ENCODE data around the gene PTPRG. TPM values are rescaled to one million over a fixed set of nuclear protein-coding genes. Genes with fewer than 3 reads are reported as not detected.

PTPRG gene
- total RNA-seq, 1 donor from 2014 or later, result 3.7 TPM

GRCh38 chr3:61990327-61991027 lies 429.1 kb downstream of the PTPRG start:
- no peaks in the 10 kb centered on the region for H3K27me3 Mint-ChIP-seq (ENCODE audit: insufficient read depth)
- no peaks in the 10 kb centered on the region for H3K36me3 Mint-ChIP-seq (ENCODE audit: low read depth)
- H3K4me3 Mint-ChIP-seq, result no peak overlapping the region
- no peaks in the 10 kb centered on the region for H3K4me1 Mint-ChIP-seq (ENCODE audit: low read depth)
- H3K27ac Mint-ChIP-seq, result no peak overlapping the region
- intact Hi-C loops (cut with micrococcal nuclease), result no loop called here
- H3K9me3 Mint-ChIP-seq, result no peaks in the 10 kb centered on the region
- no peak for DNase-seq (ENCODE audit: low spot score)

DNA sequence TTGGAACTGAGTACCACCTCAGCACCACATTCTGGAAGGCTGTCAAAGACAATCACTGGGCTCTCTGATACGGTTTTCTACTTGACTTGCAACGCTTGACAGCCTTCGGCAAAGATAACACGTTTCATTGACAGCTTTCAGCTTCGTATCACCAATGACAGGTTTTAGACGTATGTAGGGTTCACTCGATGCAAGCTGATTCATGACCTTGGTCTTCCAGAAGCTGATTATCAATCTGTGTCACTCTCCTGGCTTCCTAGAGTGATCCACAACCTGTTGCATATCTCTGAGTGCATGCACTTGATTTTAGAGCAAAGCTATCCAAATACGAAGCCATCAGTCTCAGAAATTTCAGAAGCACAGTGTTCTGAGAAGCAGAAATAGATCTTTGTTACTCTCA lies 430.3 kb downstream of the PTPRG start:
- intact Hi-C loops (cut with micrococcal nuclease), result no loop called here
- Mint-ChIP-seq H3K4me1 (ENCODE audit: low read depth) (no peaks in the 10 kb centered on the region), H3K27ac (no peak overlapping the region), H3K27me3 (ENCODE audit: insufficient read depth) (no peaks in the 10 kb centered on the region), H3K4me3 (no peak overlapping the region), H3K9me3 (no peaks in the 10 kb centered on the region), H3K36me3 (ENCODE audit: low read depth) (no peaks in the 10 kb centered on the region)
- no peak for DNase-seq (ENCODE audit: low spot score)

- no peak for DNase-seq (ENCODE audit: low spot score)
- Mint-ChIP-seq H3K27me3 (ENCODE audit: insufficient read depth) (no peaks in the 10 kb centered on the region), H3K36me3 (ENCODE audit: low read depth) (no peaks in the 10 kb centered on the region), H3K27ac (no peak overlapping the region), H3K9me3 (no peaks in the 10 kb centered on the region), H3K4me3 (no peak overlapping the region), H3K4me1 (ENCODE audit: low read depth) (no peaks in the 10 kb centered on the region)
- intact Hi-C loops (cut with micrococcal nuclease), result no loop called here
Observed at GRCh38 chr3:61996366-61996765, 435.0 kb downstream of the PTPRG start.

DNA sequence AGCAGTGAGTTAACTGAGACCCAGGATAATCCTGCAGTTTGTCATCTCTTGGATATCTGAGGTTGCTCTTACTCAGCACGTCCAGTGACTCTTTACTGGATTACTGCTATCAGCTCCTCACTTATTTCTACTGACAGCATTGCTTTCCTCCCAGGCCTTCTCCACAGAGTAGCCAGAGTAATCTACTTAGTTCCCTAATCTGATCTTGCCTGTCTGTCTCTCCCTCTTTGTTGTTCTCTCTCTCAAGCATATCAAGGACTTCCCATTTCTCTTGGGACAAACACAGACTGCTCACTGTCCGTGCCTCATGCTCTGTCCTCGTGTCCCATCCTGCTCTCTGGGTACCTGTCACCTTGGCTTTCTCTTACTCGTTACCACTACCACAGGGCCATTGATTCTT lies 435.7 kb downstream of the PTPRG start:
- Mint-ChIP-seq H3K4me1 (ENCODE audit: low read depth) (no peaks in the 10 kb centered on the region), H3K36me3 (ENCODE audit: low read depth) (no peaks in the 10 kb centered on the region), H3K27me3 (ENCODE audit: insufficient read depth) (no peaks in the 10 kb centered on the region), H3K4me3 (no peak overlapping the region), H3K9me3 (no peaks in the 10 kb centered on the region), H3K27ac (no peak overlapping the region)
- DNase-seq (ENCODE audit: low spot score), result no peak
- intact Hi-C loops (cut with micrococcal nuclease), result no loop called here

DNA sequence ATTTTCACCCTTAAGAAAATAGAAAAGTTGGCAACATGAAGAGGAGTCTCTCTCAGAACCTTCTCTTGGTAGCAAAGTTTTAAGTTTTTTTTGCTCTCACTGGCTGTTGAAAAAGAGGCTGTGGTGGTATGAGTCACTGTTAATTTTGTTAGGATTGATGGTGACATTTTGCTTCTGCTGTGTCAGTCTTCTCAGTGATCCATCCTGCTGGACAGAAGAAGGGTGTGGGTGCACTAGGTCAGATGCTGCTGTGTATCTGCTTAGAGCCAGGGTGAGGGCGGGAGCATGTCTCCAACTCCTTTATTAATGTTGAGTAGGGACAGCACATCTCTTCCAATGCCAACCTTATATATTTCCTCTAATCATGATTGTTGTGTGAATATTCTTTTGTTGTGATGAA lies 442.5 kb downstream of the PTPRG start:
- Mint-ChIP-seq H3K9me3 (no peaks in the 10 kb centered on the region), H3K27me3 (ENCODE audit: insufficient read depth) (no peaks in the 10 kb centered on the region)
- no peak for DNase-seq (ENCODE audit: low spot score)

GRCh38 chr3:62007036-62007435 lies 445.7 kb downstream of the PTPRG start:
- intact Hi-C loops (cut with micrococcal nuclease), result no loop called here
- no peaks in the 10 kb centered on the region for H3K36me3 Mint-ChIP-seq (ENCODE audit: low read depth)

More for the DNA sequence above, 442.5 kb downstream of the PTPRG start:
- Mint-ChIP-seq H3K27ac (no peak overlapping the region), H3K4me1 (ENCODE audit: low read depth) (no peaks in the 10 kb centered on the region), H3K36me3 (ENCODE audit: low read depth) (no peaks in the 10 kb centered on the region), H3K4me3 (no peak overlapping the region)
- intact Hi-C loops (cut with micrococcal nuclease), result no loop called here

DNA sequence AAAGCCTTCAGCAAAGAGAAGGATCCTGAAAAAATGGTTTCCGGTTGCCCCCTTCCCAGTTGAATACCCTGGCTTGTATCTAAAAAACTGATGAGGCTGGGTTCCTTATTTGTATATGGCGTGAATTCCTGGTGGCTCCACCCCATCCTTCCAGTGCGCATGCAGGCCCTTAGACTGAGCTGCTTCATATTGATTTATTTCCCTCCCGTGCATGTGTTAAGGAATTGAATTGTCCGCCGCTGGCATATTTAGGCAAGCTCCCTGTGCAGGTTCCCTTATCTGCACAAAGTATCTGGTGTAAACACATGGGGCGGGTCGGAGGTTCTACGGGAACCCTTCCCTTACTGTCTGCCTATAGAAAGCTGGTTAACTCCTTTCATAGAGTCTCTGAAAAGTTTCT lies 449.6 kb downstream of the PTPRG start:
- DNase-seq (ENCODE audit: low spot score), result no peak
- Mint-ChIP-seq H3K27ac (no peak overlapping the region), H3K36me3 (ENCODE audit: low read depth) (no peaks in the 10 kb centered on the region), H3K27me3 (ENCODE audit: insufficient read depth) (no peaks in the 10 kb centered on the region), H3K4me1 (ENCODE audit: low read depth) (no peaks in the 10 kb centered on the region), H3K4me3 (no peak overlapping the region), H3K9me3 (no peaks in the 10 kb centered on the region)
- intact Hi-C loops (cut with micrococcal nuclease), result no loop called here

More at GRCh38 chr3:62007036-62007435, 445.7 kb downstream of the PTPRG start:
- Mint-ChIP-seq H3K4me3 (no peak overlapping the region), H3K9me3 (no peaks in the 10 kb centered on the region), H3K27ac (no peak overlapping the region), H3K4me1 (ENCODE audit: low read depth) (no peaks in the 10 kb centered on the region), H3K27me3 (ENCODE audit: insufficient read depth) (no peaks in the 10 kb centered on the region)
- no peak for DNase-seq (ENCODE audit: low spot score)

GRCh38 chr3:62011666-62012065 lies 450.3 kb downstream of the PTPRG start:
- no peak for DNase-seq (ENCODE audit: low spot score)
- Mint-ChIP-seq H3K9me3 (no peaks in the 10 kb centered on the region), H3K36me3 (ENCODE audit: low read depth) (no peaks in the 10 kb centered on the region), H3K4me1 (ENCODE audit: low read depth) (no peaks in the 10 kb centered on the region), H3K27ac (no peak overlapping the region), H3K27me3 (ENCODE audit: insufficient read depth) (no peaks in the 10 kb centered on the region), H3K4me3 (no peak overlapping the region)
- intact Hi-C loops (cut with micrococcal nuclease), result no loop called here

GRCh38 chr3:62013951-62014350 lies 452.6 kb downstream of the PTPRG start:
- intact Hi-C loops (cut with micrococcal nuclease), result no loop called here
- Mint-ChIP-seq H3K36me3 (ENCODE audit: low read depth) (no peaks in the 10 kb centered on the region), H3K4me1 (ENCODE audit: low read depth) (no peaks in the 10 kb centered on the region), H3K9me3 (no peaks in the 10 kb centered on the region), H3K27me3 (ENCODE audit: insufficient read depth) (no peaks in the 10 kb centered on the region), H3K27ac (no peak overlapping the region), H3K4me3 (no peak overlapping the region)
- DNase-seq (ENCODE audit: low spot score), result no peak

DNA sequence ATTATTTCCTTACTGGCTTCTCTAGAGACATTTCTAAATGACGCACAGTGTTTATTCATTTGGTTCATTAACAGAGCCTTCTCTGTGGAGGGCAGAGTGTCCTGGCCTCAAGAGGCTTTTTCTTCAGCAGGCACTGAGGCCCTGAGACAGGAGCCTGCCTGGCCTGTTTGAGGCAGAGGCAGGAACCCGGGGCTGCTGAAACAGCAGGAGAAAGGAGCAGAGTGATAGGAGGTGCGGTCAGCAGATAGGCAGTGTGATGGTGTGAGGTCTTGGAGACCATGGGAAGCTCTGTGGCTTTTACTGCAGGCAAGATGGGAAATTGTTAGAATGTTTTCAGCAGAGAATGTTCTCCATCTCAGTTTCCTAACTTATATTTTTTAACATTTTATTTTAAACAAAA lies 453.7 kb downstream of the PTPRG start:
- intact Hi-C loops (cut with micrococcal nuclease), result no loop called here
- no peak for DNase-seq (ENCODE audit: low spot score)
- H3K9me3 Mint-ChIP-seq, result no peaks in the 10 kb centered on the region
- no peaks in the 10 kb centered on the region for H3K27me3 Mint-ChIP-seq (ENCODE audit: insufficient read depth)
- H3K4me3 Mint-ChIP-seq, result no peak overlapping the region
- H3K36me3 Mint-ChIP-seq (ENCODE audit: low read depth), result no peaks in the 10 kb centered on the region
- no peaks in the 10 kb centered on the region for H3K4me1 Mint-ChIP-seq (ENCODE audit: low read depth)
- H3K27ac Mint-ChIP-seq, result no peak overlapping the region

DNA sequence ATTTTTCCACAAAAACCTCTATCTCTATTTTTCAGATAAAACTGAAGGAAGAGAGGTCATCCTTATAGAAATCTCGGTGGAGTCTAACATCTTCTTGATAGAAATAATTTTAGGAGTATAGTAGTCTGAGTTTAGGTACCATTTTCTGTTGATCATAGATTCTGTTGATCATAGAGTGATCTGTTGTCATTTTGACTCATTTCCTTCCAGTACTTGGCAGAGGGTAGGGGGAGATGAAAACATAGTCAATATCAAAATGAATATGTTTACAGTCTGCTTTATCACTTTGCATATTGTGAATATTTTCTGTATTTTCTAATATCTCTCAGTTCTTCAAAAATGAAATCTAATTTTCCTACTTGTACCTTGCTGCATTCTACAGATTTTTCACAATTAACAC lies 458.5 kb downstream of the PTPRG start:
- Mint-ChIP-seq H3K4me3 (no peak overlapping the region), H3K27me3 (ENCODE audit: insufficient read depth) (peaks cover 2% of the 10 kb centered on the region), H3K36me3 (ENCODE audit: low read depth) (no peaks in the 10 kb centered on the region), H3K9me3 (no peaks in the 10 kb centered on the region), H3K27ac (no peak overlapping the region), H3K4me1 (ENCODE audit: low read depth) (no peaks in the 10 kb centered on the region)
- DNase-seq (ENCODE audit: low spot score), result no peak
- intact Hi-C loops (cut with micrococcal nuclease), result no loop called here

- intact Hi-C loops (cut with micrococcal nuclease), result no loop called here
Observed at GRCh38 chr3:62020706-62021105, 459.3 kb downstream of the PTPRG start.

DNA sequence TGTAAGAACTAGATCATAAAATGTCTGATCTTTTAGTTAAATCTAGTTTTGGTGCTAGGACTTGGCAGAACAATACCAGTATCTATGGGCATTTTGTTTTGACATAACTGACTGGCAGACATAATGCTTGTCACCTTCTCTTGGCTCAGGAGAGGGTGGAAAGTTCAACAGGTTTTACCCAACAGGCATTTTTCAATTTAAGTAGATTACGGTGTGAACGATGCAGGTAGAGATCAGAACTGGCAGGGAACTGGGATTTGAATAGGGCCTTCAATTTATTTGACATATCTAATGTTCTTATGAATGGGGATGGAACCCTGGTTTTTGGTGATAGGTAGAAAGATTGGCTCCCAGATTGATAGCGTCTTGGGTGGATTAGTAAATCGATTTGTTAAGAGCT lies 460.9 kb downstream of the PTPRG start:
- Mint-ChIP-seq H3K9me3 (no peaks in the 10 kb centered on the region), H3K36me3 (ENCODE audit: low read depth) (no peaks in the 10 kb centered on the region), H3K4me1 (ENCODE audit: low read depth) (no peaks in the 10 kb centered on the region), H3K27me3 (ENCODE audit: insufficient read depth) (peaks cover 2% of the 10 kb centered on the region), H3K27ac (no peak overlapping the region), H3K4me3 (no peak overlapping the region)
- DNase-seq (ENCODE audit: low spot score), result no peak
- intact Hi-C loops (cut with micrococcal nuclease), result no loop called here

More at GRCh38 chr3:62020706-62021105, 459.3 kb downstream of the PTPRG start:
- no peak overlapping the region for H3K27ac Mint-ChIP-seq
- no peaks in the 10 kb centered on the region for H3K4me1 Mint-ChIP-seq (ENCODE audit: low read depth)
- H3K36me3 Mint-ChIP-seq (ENCODE audit: low read depth), result no peaks in the 10 kb centered on the region
- no peaks in the 10 kb centered on the region for H3K9me3 Mint-ChIP-seq
- H3K4me3 Mint-ChIP-seq, result no peak overlapping the region
- H3K27me3 Mint-ChIP-seq (ENCODE audit: insufficient read depth), result peaks cover 2% of the 10 kb centered on the region
- DNase-seq (ENCODE audit: low spot score), result no peak

GRCh38 chr3:62024882-62025281 lies 463.5 kb downstream of the PTPRG start:
- Mint-ChIP-seq H3K4me1 (ENCODE audit: low read depth) (no peaks in the 10 kb centered on the region), H3K9me3 (no peaks in the 10 kb centered on the region), H3K4me3 (no peak overlapping the region), H3K27me3 (ENCODE audit: insufficient read depth) (peaks cover 5% of the 10 kb centered on the region), H3K36me3 (ENCODE audit: low read depth) (no peaks in the 10 kb centered on the region), H3K27ac (no peak overlapping the region)
- intact Hi-C loops (cut with micrococcal nuclease), result no loop called here
- DNase-seq (ENCODE audit: low spot score), result no peak

Data from activated T-helper 1 cell treated with anti-CD3 and anti-CD28 coated beads, Interleukin-12 subunit alpha, Interleukin-12 subunit beta, Interleukin-2, Interleukin-4 antibody, amounts not matched to agents 30 ng/mL and 10 ng/mL and 1 ng/mL, durations not matched to agents 14 hours and 24 hours and 36 hours (primary cell).